Measurements from ENCODE around the gene NR2E3.

DNA sequence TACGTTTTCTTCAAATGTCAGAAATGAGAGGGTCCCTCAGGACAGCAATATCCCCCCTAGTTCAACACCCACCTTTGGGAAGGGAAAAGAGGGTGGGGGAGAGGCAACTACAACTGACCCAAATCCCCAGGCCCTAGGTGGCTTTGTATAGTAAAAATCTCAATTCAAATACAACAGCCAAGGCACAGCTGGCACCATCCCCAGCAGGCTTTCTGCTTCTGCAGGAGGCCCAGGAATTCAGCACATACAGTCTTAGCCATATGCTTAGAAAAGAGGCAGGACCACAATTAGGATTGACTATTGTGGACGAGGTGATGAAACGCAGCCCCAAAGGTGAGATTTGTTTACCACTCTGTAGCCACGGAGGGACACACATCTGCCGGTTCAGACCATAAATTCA is 15.8 kb downstream of the NR2E3 start:
- TF ChIP-seq, protein P1, sequence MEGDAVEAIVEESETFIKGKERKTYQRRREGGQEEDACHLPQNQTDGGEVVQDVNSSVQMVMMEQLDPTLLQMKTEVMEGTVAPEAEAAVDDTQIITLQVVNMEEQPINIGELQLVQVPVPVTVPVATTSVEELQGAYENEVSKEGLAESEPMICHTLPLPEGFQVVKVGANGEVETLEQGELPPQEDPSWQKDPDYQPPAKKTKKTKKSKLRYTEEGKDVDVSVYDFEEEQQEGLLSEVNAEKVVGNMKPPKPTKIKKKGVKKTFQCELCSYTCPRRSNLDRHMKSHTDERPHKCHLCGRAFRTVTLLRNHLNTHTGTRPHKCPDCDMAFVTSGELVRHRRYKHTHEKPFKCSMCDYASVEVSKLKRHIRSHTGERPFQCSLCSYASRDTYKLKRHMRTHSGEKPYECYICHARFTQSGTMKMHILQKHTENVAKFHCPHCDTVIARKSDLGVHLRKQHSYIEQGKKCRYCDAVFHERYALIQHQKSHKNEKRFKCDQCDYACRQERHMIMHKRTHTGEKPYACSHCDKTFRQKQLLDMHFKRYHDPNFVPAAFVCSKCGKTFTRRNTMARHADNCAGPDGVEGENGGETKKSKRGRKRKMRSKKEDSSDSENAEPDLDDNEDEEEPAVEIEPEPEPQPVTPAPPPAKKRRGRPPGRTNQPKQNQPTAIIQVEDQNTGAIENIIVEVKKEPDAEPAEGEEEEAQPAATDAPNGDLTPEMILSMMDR (IDR thresholded peaks at IDR 0.05; ENCODE audit: low read length) = no peak
- TF ChIP-seq EZH2 (IDR thresholded peaks at IDR 0.05; ENCODE audit: borderline replicate concordance, low read length) = no peak
